SIG-M5 treated with dmso at 0.1 percent for 504 hours (cell line): ENCODE data around the gene SSUH2.
A peak's percentile ranks its signal among the peaks of the same experiment; 100 is the strongest.

Experiments
- DNase-seq: peaks from one replicate; lab custom pipeline; 2025; ENCODE audit not compliant: unreplicated experiment; lab: John Stamatoyannopoulos, UW

SSUH2 gene

GRCh38 chr3:8642001-8642400, 2.6 kb downstream of the SSUH2 start:
- DNase-seq: no peak

DNA sequence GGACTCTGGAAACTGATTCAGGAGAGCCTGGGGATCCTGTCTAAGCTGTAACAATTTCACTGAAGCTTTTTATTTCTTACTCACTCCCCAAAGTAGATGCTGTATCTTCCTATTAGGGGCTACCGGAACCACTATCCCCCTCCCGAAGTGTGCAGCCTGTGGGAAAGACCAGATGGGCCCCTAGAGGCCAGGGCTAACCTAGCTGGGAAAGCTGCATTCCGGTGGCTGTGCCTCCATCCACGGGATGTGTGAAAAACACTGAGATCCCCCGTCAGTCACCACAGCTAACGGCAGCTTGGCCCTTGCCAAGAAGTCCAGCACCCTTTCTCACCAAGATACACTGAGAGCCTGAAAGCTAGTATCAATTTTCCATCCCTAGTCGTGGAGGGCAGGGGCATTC, 3.1 kb downstream of the SSUH2 start:
- no peak for DNase-seq

GRCh38 chr3:8640223-8640622, 4.4 kb downstream of the SSUH2 start:
- no peak for DNase-seq

- no peak for DNase-seq
Observed at GRCh38 chr3:8639659-8640000, 5.0 kb downstream of the SSUH2 start.

DNA sequence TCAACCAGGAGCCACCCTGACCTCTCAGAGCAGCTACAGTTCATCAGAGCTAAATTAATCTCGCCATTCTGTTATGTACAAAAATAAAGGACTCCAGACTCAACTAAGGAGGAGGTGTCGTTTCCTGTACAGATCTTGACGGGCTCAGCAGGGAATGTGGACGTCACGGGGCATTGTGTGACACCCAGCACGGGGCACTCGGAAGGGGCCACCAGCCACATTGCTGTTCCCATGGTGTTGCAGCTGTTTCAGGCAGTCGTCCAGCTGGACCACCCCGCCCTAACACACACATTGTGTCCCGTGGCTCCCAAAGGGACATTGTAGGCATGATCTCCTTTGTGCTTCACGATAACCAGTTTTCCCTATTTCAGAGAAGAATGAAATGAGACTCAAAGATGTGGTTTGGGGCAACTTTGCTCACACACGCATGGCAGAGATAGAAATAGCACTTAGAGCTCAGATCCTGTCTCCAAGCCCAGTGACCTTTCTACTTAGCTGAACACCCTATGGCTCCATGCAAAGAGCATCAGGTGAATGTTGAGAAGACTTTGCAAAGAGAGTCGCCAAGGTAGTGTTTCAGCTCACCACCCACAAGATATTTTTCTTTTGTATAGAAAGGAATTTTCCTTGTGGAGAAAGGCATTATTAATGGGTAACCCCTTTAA, 5.5 kb downstream of the SSUH2 start:
- DNase-seq: no peak

DNA sequence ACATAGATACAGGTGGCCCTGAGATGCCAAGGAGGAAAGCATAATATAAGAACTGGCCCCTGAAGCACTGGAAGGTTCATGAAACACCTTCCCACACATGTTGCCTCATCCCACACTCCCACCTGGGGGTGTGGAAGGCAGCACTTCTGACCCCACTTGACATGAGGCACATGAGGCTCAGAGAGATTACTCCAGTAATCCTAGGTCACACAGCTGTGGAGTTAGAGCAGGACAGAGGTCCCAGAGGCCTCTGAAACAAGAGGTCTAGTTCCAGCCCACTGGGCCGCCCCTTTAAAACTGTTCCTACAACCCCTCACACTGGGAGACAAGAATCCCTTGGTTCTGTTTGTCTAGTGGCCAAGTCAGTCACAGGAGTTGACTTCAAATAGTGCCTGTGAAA, 7.2 kb downstream of the SSUH2 start:
- no peak for DNase-seq

DNA sequence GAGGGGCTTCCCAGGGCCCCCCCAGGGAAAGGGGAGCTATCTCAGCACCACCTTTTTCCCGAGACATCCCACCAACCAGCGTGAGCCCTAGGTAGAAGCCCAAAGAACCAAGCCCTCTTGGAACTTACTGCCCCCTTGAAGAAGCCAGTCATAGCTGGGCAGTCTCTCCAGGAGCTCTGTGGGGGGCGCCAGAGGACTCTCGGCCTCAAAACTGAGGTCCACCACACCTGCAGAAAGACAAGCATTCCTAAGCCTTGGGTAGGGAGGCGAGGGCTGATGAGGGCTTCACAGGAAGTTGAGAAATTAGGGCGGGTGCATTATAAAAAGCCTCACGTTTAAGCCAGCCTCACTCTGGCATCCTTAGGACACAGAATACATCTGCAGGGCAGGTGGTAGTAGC, 9.0 kb downstream of the SSUH2 start:
- no peak for DNase-seq

DNA sequence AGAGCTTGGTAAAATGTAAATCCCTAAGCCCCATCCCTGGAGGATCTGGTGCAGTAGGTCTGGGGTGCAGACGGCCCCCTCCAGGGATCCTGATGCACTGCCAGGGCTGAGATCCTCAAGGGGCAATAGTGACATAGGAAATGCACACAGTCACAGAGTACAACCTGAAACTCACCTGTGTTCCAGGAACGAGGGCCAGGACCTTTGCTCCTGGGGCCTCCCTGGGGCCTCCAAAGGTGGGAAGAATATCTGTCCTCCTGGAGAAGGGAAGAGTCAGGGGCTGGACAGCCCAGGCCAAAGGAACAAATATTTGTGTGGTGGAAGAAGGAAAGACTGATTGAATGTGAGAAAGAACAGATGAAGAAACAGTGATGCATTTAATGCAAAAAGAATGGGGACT, 9.5 kb downstream of the SSUH2 start:
- DNase-seq: no peak

GRCh38 chr3:8632402-8633237, 12.0 kb downstream of the SSUH2 start:
- no peak for DNase-seq

DNA sequence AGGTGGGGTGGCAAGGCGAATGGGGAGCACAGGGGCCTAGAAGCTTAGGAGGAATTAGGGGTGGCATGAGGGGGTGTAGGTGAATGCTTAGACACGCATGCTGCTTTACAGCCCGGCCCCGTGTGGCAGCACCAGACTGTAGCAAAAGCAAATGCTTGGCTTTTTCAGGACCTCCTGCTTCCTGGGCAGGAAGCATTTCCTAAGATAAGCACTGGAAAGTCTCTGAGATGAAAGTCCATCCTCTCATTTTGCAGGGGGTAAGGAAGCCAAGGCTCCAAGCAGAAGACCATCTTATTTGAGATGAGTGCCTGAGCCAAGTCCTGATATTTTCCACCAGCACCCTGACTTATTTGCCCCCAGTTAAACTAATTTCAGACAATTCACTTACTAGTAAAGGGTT, 12.9 kb downstream of the SSUH2 start:
- DNase-seq: no peak

DNA sequence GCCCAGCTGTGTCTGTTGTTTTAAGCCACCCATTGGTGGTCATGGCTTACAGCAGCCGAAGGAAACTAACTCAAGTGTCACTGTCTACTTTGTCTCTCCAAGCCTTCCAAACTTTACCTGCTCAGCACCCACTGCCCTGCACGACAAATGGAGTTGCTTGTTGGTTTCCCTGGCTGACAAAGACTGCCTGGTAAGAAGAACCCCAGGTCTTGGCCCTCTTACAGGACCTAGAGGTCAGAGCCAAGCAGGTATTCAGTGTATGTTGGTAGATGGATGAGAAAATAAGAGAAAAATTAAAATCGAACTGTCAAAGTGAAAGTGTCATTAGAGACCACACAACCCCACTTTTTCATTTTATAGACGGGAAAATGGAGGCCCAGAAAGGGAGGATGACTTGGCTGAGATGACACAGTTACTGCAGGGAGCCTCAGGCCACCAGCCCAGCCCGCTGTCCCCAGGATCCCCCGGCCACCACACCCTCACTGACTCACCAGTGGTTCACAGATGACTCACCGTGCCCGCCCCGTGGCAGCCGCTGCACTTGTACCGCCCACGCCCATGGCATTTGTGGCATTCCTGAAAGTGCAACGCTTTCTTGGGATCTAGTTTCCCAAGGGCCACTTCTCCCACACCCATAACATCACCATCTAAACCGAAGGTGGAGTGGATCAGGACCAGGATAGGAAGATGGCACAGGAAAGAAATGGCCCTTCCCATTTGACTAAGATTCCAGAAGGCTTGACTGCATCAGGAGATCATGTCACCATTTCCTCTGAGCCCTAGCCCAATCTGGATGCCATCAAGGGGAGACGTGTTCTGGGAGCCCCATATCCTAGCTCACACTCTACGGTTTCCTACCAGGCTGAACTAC, 15.2 kb downstream of the SSUH2 start:
- DNase-seq: peak; percentile 69

GRCh38 chr3:8627949-8628348, 16.6 kb downstream of the SSUH2 start:
- no peak for DNase-seq

DNA sequence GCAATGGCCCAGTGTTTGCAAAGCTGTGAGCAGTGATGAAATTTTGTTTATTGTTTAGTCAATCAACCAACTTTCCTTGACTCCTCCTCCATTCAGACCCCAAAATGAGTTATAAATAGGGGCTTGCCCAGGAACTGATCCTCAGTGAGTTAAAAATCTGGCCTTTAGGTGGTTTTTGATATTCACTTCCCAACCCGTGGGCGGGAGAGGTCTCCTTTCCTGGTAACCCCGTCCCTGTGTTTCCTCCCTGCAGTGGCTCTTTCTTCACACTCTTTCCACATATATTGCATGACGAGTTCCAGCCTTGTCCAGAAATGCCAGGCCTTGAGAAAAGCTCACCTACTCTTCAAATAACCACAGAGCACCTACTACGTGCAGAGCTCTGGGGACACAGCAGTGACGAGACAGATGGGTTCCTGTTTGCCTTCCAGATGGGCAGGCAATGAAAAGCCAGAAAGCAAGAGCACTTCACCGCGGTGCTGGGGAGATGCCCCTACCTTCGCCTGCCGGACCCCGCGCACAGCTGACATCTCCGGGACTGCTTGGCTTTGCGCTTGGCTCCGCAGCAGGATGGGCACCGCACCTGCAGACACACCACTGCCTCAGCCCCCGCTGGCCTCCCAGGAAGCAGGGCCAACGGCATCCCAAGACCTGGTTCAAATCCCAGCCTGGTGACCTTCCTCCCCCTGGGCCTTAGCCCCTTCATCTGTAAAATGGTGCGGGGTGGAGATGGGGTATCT, 17.2 kb downstream of the SSUH2 start:
- no peak for DNase-seq

DNA sequence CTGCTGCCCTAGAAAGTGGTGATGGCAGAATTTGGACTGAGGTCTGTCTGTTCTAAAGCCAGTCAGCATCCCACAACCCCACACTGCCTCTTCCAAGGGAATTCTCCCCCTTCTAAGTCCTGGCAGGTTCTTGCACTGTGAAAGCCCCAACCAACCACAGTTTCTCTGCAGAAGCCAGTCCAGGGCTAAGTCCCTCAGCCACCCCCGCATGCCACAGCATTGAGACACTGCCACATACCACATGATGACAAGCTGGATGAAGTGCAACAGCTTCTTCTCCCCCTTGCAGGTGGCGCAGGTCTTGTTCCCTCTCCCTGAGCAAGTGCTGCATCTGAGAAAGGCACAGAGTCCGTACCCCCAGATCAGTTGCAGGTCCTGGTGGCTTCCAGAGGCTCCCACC, 18.6 kb downstream of the SSUH2 start:
- DNase-seq: no peak

- no peak for DNase-seq
Observed at GRCh38 chr3:8624612-8625011, 20.0 kb downstream of the SSUH2 start.

DNA sequence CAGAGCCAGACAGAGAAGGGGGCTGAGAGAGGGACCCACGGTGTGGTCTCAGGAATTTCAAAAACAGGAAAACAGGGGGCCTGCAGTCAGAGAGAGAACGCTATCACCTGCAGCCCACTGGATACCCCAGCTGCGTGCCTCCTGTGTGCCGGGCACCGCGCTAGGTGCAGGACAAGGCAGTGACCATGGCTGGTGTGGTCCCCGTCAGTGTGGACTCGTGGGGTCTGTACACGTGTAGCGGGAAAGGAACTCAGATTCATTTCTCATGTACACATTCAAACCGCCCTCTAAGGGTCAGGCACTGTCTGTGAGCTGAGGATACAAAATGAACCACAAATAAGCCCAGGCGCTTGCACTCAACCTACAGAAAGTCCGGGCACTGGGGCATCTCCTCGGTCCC, 20.9 kb downstream of the SSUH2 start:
- no peak for DNase-seq

- DNase-seq: peak; percentile 41
Observed at GRCh38 chr3:8622873-8623691, 21.5 kb downstream of the SSUH2 start.

DNA sequence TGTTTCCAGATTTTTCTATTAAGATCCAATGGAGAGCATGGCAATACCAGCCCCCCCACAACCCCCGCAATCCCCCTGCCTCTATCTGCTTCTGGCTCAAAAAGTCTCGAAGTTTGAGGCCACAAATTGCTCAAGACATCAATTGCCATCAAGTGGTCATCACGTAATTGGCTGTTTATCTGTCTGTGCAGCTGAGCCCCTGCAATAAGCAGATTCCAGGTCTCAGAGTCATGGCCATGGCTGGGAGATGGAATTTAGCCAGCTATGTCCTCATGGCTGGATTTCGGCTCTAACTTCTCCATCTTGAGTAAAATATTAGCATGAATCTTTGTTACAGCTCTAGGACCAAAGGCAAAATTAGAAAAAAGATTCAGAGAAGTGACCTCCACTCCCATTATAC, 22.7 kb downstream of the SSUH2 start:
- no peak for DNase-seq

DNA sequence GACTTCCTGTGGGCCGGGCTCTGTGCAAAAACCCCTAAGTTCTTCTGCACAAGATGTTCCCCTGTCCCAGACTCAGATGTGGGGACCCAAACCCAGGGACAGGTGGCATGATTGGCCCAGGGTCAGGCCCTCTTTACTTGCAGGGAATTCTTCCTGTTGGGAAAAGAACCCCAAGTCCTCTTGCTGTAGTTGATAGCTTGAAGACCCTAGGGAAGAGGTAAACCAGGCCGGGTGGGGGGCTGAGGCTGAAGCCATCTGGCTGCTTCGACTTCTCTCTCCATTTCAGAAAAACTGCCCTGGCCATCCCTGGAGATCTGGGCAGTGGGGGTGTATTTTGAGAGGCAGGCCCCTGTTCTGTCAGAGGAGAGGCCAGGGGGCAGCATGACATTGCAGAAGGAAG, 23.5 kb downstream of the SSUH2 start:
- DNase-seq: no peak

DNA sequence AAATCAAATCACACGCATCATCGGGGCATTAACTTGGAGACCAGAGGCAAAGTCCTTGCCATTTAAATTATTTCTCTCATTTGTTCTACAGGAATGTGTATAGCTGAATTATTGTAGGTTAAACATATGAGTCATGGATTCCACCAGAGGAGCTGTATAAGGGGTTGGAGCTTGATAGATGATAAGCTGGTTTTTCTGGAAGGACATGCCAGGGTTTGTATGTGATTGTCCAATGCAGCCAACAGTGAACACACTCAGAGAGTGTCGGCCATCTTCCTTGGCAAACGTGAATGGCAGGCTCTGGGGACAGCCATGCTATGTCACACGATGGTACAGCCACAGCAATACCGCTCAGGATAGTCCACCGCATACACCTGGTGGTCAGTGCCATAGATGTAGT, 25.1 kb downstream of the SSUH2 start:
- peak; percentile 64 for DNase-seq
